GM19023 (cell line): Measurements from ENCODE around the gene HYAL4.
"Not testable (repeated sequence)": the region's sequence is repeated elsewhere in the genome, so short reads cannot be mapped to it uniquely, and the experiment has no call there.

Source experiments
- ATAC-seq: cut with Tn5 transposase; IDR thresholded peaks from one replicate; pipeline ENCODE4 v1.9.1; 2021; ENCODE audit warnings: mild to moderate bottlenecking, moderate library complexity; ENCODE audit not compliant: unreplicated experiment

Gene HYAL4, protein sequence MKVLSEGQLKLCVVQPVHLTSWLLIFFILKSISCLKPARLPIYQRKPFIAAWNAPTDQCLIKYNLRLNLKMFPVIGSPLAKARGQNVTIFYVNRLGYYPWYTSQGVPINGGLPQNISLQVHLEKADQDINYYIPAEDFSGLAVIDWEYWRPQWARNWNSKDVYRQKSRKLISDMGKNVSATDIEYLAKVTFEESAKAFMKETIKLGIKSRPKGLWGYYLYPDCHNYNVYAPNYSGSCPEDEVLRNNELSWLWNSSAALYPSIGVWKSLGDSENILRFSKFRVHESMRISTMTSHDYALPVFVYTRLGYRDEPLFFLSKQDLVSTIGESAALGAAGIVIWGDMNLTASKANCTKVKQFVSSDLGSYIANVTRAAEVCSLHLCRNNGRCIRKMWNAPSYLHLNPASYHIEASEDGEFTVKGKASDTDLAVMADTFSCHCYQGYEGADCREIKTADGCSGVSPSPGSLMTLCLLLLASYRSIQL

DNA sequence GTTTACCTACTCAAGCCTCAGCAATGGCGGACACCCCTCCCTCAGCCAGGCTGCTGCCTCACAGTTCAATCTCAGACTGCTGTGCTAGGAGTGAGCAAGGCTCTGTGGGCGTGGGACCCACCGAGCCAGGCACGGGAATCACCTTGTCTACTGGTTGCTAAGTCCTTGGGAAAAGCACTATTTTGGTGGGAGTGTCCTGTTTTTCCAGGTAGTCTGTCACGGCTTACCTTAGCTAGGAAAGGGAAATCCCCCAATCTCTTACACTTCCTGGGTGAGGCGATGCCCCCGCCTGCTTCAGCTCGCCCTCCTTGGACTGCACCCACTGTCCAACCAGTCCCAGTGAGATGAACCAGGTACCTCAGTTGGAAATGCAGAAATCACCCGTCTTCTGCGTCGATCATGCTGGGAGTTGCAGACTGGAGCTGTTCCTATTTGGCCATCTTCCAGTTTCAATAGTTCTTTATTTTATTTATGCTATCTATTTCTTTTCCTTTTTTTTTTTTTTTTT lies at the start of gene HYAL4:
Gene HYAL4, plus strand, starts transcription at position 458 of the 508 bp plus-strand sequence. CDS start 23,105 bp downstream, outside the sequence.
- no peak for ATAC-seq

DNA sequence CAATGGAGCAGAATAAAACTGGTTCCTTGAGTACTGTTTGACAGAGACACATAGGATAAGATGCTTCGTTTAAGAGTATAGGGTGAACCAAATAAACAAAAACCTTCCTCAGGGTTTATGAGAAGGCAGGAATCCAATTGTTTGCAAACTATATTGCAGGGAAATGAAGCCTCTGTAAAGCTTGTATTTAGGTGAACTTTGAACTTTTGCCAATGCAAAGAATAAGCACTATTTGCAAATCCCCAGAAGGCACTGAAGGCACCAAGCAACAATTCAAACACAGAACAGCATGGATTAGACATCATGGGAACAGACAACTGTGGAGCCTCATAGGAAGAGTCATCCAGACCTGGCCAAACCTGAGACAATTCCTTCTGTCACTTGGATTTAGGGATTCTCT lies 49.1 kb upstream of the HYAL4 start:
- no peak for ATAC-seq

DNA sequence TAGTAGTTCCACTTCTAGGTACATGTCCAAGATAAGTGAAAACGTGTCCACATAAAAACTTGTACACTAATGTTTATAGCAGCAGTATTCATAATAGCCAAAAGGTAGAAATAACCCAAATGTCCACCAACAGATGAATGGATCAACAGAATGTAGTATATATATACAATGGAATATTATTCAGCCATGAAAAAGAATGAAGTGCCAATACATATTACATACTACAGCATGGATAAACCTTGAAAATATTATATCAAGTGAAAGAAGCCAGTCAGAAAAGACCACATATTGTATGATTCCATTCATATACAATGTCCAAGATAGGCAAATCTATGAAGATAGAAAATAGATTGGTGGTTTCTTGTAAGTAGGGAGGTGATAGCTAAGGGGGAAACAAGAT lies 48.4 kb upstream of the HYAL4 start:
- no peak for ATAC-seq

DNA sequence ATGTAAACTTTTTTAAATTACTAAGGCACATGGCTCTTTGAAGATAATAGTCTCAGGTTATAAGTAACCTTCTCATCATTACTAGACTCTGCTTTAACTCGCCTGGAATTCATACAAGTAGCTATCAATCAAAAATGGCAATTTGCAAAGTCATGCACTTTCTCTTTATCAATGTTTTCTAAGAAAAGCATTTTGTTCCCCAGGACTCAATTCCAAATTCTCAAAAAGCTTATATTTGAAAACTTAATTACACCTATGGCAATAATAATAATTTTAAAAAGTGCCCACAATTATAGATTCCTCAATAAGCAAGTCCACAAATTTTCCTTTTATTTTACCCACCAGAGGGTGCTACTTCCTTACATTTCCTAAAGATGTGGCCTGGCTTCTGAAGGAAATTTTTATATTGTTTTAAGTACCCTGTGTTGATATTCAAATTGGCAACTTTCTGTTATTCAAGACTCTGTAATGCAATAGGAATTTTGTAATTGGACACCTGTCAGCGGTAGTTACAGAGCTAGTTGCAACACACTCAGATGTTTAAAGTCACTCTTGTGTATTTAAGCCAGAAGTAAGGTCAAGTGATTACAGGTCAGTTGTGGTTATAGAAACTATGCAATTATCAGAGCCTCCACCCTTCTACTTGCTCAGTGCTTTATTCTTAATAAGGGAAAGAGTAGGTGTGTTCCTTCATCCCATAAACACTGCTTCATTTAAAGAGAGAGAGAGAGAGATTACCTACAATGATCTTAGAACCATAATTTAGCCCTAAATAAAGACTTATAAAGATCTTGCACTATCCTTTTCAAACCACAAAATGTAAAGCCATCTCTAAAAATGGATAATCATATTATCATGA lies 47.1 kb upstream of the HYAL4 start:
- ATAC-seq: no peak

DNA sequence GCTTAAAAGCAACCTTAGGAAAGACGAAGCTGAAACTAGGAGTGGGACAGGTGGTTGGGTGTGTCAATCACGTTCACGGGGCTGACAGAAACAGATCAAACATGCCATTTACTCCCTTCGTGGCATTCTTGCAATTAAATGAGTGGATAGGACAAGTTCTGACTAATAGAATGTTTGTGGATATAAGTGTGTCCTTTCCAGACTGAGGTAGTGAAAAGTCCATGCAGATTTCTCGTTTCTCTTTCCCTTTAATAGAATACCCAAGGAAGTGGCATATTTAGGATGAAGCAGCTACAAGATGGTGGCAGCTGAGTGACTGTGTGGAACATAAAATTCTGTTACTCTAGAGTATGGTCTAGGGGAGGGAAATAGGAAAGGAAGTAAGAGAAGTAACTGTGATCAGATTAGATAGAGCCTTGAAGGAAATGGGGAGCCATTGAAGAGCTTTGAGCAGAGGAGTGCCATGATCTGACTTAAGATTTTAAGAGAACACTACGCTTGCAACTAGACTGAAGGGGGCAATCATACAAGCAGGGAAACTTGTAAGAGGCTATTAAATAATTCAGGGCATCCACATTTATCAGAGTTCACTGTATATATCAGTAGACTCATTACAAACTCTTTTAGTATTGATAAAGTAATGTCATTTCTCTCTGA lies 46.3 kb upstream of the HYAL4 start:
- no peak for ATAC-seq

DNA sequence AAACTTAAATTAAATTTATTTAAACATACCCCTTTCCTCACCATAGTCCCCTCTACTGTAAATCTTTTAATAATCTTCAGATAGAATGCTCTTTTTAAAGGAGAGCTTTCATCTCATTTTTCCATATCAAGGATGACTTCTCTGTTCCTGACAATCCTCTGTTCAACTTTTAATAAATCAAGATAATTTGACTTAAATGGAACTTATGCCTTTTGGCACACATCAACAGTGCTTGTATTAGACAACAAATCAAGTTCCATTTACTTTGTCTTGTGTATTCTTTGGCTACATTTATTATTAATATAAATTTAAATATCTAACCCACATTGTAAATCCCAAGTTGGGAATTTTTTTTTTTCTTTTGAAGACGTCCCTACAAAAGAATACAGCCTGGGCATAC lies 42.7 kb upstream of the HYAL4 start:
- no peak for ATAC-seq

DNA sequence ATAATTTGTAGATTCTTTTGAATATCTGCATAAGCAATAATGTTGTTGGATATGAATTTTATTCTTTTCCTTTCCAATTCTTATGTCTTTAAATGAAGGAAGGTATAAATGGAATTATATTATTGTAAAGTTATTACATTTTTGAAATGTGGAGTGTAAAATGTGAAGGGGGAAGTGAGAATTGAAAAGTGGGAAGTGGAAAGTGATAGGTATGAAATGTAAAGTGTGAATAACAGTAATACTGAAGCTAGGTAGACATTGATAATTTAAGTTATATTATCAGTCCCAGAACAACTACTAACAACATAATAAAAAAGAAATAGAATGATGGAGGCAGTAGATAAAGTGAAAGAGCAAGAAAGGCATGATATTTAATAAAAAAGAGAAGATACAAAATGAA lies 39.7 kb upstream of the HYAL4 start:
- ATAC-seq: no peak

DNA sequence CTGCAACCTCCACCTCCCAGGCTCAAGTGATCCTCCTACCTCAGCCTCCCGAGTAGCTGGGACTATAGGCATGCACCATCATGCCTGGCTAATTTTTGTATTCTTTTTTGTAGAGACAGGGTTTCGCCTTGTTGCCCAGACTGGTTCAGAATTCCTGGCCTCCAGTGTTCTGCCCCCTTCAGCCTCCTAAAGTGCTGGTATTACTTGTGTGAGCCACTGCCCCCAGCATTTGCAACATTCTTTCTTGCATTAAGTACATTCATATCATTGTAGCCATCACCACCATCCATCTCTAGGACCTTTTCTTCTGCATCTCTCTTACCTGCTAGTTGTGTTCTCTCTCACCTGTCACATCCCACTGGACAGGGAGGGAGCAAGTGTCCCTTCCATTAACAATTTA lies 35.5 kb upstream of the HYAL4 start:
- ATAC-seq: no peak

DNA sequence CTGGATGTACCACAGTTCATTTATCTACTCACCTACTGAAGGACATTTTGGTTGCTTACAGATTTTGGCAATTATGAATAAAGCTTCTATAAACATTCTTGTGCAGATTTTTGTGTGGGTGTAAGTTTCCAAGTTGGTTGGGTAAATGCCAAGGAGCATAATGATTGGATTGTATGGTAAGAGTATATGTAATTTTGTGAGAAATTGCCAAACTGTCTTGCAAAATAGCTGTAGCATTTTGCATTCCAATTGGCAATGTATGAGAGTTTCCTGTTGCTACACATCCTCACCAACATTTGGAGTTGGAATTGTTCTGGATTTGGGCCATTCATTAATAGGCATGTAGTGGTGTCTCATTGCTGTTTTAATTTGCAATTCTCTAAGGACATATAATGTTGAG lies 33.9 kb upstream of the HYAL4 start:
- no peak for ATAC-seq

DNA sequence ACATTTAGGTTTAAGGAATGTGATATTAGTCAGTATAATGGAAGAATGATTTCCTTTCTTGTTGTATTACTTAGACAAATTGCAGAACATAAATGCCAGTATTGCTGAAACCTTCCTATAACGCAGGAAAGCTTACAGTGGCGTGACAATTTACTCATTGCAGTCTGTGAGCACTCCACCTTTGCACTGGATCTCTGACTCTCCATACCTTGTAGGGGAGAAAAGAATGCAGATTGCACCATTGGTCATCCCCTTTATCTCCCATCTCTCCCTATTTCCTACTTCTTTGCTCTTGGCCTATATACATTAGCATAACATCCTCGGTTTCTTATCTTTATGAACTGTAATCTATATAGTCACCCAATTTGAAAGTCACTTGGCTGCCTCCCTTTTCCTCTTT lies 28.1 kb upstream of the HYAL4 start:
- ATAC-seq: no peak

DNA sequence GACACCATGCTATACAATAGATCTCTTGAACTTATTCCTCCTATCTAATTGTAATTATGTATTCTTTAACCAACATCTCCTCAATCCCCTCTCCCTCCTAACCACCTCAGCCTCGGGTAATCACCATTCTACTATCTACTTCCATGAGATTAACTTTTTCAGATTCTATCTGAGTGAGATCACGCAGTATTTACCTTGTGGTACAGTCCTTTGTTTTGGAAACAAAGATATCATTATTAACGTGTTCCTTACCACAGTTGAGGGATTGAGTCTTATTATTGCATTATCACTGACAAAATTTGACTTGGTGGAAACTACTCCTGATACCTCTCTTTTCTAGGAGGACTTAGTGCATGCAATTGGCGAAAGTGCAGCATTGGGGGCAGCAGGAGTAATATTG lies 26.0 kb upstream of the HYAL4 start:
- no peak for ATAC-seq

DNA sequence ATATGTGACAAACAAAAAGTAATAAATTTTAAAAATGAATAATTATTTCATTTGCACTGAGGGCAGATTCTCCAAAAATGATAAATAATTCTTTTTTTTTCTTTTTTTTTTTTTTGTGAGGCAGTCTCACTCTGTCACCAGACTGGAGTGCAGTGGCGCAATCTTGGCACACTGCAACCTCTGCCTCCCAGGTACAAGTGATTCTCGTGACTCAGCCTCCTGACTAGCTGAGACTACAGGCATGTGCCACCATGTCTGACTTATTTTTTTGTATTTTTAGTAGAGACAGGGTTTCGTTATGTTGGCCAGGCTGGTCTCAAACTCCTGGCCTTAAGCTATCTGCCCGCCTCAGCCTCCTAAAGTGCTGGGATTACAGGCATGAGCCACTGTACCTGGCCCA lies 25.2 kb upstream of the HYAL4 start:
- ATAC-seq: not testable (repeated sequence)

DNA sequence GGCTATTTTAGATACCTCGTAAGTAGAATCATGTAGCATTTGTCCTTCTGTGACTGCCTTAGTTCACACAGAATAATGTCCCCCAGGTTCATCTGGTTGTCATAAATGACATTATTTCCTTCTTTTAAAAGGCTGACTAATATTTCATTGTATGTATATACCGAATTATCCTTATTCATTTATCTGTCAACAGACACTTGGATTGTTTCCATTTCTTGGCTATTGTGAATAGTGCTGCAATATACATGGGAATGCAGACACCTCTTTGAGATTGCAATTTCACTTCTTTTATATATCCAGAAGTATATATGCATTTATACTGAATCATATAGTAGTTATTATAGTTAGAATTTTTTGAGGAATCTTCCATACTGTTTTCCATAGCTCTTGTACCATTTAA lies 24.1 kb upstream of the HYAL4 start:
- no peak for ATAC-seq

DNA sequence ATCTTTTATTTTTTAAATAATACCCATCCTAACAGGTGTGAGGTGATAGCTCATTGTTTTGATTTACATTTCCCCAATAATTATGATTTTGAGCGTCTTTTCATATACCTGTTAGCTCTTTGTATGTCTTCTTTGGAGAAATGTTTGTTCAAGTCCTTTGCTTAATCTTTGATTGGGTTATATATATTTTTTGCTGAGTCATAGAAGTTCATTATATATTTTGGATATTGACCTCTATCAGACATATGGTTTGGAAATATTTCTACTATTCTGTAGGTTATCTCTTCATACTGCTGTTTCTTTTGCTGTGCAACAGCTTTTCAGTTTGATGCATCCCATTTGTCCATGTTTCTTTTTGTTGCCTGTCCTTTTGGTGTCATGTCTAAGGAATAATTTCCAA lies 23.6 kb upstream of the HYAL4 start:
- ATAC-seq: no peak

DNA sequence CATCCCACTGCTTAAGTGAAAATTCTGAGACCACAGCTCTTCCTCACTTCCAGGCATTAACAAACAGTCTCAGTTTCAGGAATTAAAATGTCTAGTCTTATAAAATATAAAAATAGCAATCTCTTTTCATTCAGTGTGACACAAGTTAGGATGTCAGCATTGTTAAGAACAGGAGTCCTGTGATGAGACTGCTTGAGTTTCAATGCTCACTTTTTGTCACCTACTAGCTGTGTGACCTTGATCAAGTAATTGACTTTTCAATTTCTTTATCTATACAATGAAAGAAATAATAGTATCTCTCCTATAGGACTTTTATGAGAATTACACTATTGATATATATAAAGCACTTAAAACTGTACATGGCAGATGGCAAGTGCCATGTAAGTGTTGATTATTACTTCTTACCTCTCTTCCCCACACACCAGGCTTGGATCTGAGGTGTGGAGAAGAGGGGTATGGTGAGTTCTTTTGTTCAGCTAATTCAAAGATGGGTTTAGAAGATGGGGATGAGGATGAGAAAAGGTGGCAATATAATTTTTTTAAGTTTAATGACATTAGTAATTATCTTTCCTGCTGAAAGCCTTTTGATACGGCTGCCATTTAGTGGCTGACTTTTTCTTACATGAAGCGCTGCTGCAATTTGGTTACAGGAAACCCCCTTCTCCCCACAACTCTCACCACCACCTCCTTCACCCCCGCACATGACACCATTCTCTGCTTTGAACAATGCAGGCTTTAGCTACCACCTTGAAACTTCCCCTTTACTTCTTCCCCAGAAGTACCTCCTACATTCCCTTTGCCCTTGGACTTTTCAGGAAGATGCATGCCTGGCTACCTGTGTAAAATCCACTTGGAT lies 20.8 kb upstream of the HYAL4 start:
- ATAC-seq: peak; percentile 99

DNA sequence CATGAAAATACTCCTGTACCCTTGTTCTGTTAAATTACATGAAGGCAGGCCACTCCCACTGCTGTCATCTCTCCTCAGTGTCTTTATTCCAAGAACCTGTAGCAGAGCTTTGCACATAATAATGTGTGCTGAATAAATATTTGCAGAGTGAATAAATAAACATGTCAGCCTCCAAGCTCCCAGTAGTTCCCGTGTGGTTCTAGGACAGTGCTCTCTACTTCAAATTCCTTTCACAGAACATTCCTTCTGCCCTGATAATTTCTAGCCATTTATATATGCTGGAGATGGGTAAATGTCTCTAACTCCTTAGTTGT lies 20.3 kb upstream of the HYAL4 start:
- ATAC-seq: peak; percentile 42

DNA sequence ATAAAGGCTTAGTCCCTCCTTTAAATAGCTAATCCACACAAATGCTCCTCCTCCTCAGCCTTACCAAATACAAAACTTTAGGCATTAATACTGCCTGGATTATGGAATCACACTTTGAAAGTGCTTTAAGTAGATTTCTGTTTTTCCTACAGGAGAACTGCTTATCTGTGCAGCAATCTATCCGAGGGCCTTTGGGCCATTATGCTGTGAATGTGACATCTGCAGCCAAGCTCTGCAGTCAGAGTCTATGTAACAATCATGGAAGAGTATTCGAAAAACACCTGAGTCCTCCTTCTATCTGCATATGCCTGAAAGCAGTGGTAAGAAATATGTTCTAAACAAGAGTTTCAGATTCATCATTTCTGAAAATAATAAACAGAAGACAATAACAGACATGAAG lies 16.2 kb upstream of the HYAL4 start:
- no peak for ATAC-seq

DNA sequence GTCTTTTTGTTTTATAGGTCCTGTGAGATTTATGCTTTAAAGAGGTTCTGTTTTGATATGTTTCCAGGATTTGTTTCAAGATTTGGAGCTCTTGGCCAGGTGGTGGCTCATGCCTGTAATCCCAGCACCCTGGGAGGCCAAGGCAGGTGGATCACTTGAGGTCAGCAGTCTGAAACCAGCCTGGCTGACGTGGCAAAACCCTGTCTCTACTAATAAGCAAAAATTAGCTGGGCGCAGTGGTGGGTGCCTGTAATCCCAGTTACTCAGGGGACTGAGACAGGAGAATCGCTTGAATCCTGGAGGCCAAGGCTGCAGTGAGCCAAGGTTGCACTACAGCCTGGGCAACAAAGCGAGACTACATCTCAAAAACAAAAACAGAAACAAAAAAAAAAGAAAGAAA lies 8.3 kb upstream of the HYAL4 start:
- ATAC-seq: no peak

DNA sequence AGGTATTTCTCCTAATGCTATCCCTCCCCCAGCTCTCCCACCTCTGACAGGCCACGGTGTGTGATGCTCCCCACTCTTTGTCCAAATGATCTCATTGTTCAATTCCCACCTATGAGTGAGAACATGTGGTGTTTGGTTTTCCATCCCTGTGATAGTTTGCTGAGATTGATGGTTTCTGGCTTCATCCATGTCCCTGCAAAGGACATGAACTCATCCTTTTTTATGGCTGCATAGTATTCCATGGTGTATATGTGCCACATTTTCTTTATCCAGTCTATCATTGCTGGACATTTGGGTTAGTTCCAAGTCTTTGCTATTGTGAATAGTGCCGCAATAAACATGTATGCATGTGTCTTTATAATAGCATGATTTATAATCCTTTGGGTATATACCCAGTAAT lies 5.9 kb upstream of the HYAL4 start:
- not testable (repeated sequence) for ATAC-seq

DNA sequence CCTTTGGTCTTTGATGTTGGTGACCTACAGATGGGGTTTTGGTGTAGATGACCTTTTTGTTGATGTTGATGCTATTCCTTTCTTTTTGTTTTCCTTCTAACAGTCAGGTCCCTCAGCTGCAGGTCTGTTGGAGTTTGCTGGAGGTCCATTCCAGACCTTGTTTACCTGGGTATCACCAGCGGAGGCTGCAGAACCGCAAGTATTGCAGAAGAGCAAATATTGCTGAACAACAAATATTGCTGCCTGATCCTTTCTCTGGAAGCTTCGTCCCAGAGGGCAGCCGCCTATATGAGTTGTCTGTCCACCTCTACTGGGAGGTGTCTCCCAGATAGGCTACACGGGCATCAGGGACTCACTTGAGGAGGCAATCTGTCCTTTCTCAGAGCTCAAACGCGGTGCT lies 827 bp upstream of the HYAL4 start:
- not testable (repeated sequence) for ATAC-seq

DNA sequence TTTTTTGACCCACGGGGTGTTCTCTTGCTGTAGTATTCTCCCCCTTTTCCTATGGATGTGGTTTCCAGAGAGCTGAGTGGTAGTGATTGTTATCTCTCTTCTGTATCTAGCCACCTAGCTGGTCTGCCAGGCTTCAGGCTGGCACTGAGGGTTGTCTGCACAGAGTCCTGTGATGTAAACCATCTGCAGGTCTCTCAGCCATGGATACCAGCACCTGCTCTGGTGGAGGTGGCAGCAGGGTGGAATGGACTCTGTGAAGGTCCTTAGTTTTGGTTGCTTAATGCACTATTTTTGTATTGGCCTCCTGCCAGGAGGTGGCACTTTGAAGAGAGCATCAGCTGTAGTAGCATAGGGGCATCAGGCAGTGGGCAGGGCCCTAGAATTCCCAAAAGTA lies 851 bp downstream of the HYAL4 start:
- no peak for ATAC-seq
